Skin epidermis (tissue), 12 donors: ENCODE measurements around the gene MCL1.
A peak's percentile ranks its signal among the peaks of the same experiment; 100 is the strongest.
"Not testable (repeated sequence)": the region's sequence is repeated elsewhere in the genome, so short reads cannot be mapped to it uniquely, and the experiment has no call there.

Experiments used
- H3K27ac ChIP-seq, 21 experiments: fragments of 200-600 bp; sonication (generic) in 11 of 21; one replicate each; pipeline ENCODE4 v1.5.0; 2020; ENCODE audit warnings: mild to moderate bottlenecking in 3 of 21, inconsistent platforms in 2 of 21, moderate library complexity in 2 of 21
- H3K4me3 ChIP-seq, 7 experiments: fragments of 200-600 bp; sonication (generic) in 2 of 7; one replicate each; pipeline ENCODE4 v1.5.0; 2020; ENCODE audit warnings: inconsistent platforms in 2 of 7, mild to moderate bottlenecking in 2 of 7, moderate library complexity in 1 of 7

MCL1 gene

GRCh38 chr1:150579110-150579944 lies at the start of gene MCL1:
MCL1 (minus strand) TSS chr1:150579610; CDS start chr1:150579530, 80 bp downstream.
- Histone ChIP-seq H3K4me3 (peak within 1 kb of the TSS; percentile 59 to 97 (median 82)), H3K27ac (peak within 1 kb of the TSS; percentile 95 to 100 (median 100))

- peak overlapping the region in 20 of 21 experiments; percentile 27 to 98 (median 93) for H3K27ac ChIP-seq
- H3K4me3 ChIP-seq = peak overlapping the region; percentile 51 to 75 (median 70)
These were observed 49.3 kb upstream of the MCL1 start for GRCh38 chr1:150628766-150629114.

GRCh38 chr1:150627826-150628410 lies 48.5 kb upstream of the MCL1 start:
- H3K4me3 ChIP-seq = peak overlapping the region; percentile 51 to 75 (median 70)

GRCh38 chr1:150626150-150626549 lies 46.7 kb upstream of the MCL1 start:
- peak overlapping the region in 18 of 21 experiments; percentile 5 to 93 (median 64) for H3K27ac ChIP-seq
- no peak overlapping the region for H3K4me3 ChIP-seq

More at GRCh38 chr1:150627826-150628410, 48.5 kb upstream of the MCL1 start:
- H3K27ac ChIP-seq = peak overlapping the region in 19 of 21 experiments; percentile 6 to 98 (median 93)

- H3K27ac ChIP-seq = peak overlapping the region in 17 of 21 experiments; percentile 9 to 93 (median 63)
- not testable (repeated sequence) for H3K4me3 ChIP-seq
These were observed 45.1 kb upstream of the MCL1 start for GRCh38 chr1:150624546-150624945.

- peak overlapping the region in 15 of 21 experiments; percentile 20 to 93 (median 63) for H3K27ac ChIP-seq
- not testable (repeated sequence) for H3K4me3 ChIP-seq
These were observed 44.7 kb upstream of the MCL1 start for GRCh38 chr1:150624134-150624533.

- Histone ChIP-seq H3K27ac (peak overlapping the region in 19 of 21 experiments; percentile 35 to 79 (median 54)), H3K4me3 (no peak overlapping the region)
These were observed 43.0 kb upstream of the MCL1 start for GRCh38 chr1:150622303-150622975.

- Histone ChIP-seq H3K4me3 (no peak overlapping the region), H3K27ac (peak overlapping the region in 18 of 21 experiments; percentile 35 to 79 (median 60))
These were observed 42.3 kb upstream of the MCL1 start for GRCh38 chr1:150621497-150622302.

- Histone ChIP-seq H3K4me3 (no peak overlapping the region), H3K27ac (peak overlapping the region in 17 of 21 experiments; percentile 5 to 79 (median 60))
These were observed 41.5 kb upstream of the MCL1 start for GRCh38 chr1:150620919-150621318.

GRCh38 chr1:150619576-150620509 lies 40.4 kb upstream of the MCL1 start:
- Histone ChIP-seq H3K4me3 (no peak overlapping the region), H3K27ac (peak overlapping the region in 17 of 21 experiments; percentile 5 to 79 (median 65))

GRCh38 chr1:150615346-150616201 lies 36.2 kb upstream of the MCL1 start:
- peak overlapping the region in 17 of 21 experiments; percentile 5 to 95 (median 85) for H3K27ac ChIP-seq
- no peak overlapping the region for H3K4me3 ChIP-seq

GRCh38 chr1:150613061-150613920 lies 33.9 kb upstream of the MCL1 start:
- Histone ChIP-seq H3K4me3 (no peak overlapping the region), H3K27ac (peak overlapping the region; percentile 48 to 95 (median 88))

- H3K4me3 ChIP-seq = no peak overlapping the region
- peak overlapping the region; percentile 48 to 95 (median 88) for H3K27ac ChIP-seq
These were observed 32.6 kb upstream of the MCL1 start for GRCh38 chr1:150612014-150612345.

GRCh38 chr1:150610576-150610975 lies 31.2 kb upstream of the MCL1 start:
- no peak overlapping the region for H3K4me3 ChIP-seq
- peak overlapping the region; percentile 47 to 94 (median 88) for H3K27ac ChIP-seq

- H3K27ac ChIP-seq = peak overlapping the region in 20 of 21 experiments; percentile 6 to 94 (median 88)
- H3K4me3 ChIP-seq = no peak overlapping the region
These were observed 30.3 kb upstream of the MCL1 start for GRCh38 chr1:150609732-150610131.

- peak overlapping the region in 5 of 21 experiments; percentile 6 to 93 (median 29) for H3K27ac ChIP-seq
These were observed 27.2 kb upstream of the MCL1 start for GRCh38 chr1:150606463-150607142.

More at GRCh38 chr1:150606463-150607142, 27.2 kb upstream of the MCL1 start:
- no peak overlapping the region for H3K4me3 ChIP-seq
